ENCODE measurements around the gene TRIM7. TPM values are rescaled to one million over a fixed set of nuclear protein-coding genes. Genes with fewer than 3 reads are reported as not detected.

TRIM7 gene
- total and polyA plus RNA-seq, 2 experiments from 2014 or later: 0.53 to 0.56 TPM

DNA sequence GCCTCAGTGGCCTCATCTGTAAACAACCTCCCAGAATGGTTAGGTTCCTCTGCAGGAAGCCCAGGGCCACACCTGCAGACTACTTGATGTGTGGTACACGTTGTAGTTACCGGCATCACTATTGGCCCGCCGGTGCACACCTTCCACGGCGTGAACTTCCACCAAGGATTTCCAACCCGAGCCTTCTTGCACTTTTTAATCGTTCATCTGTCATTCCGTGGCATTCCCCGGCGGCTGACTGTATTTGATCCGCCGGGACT, 12.7 kb upstream of the TRIM7 start (continued):
- TF ChIP-seq EZH2phosphoT487 (IDR thresholded peaks at IDR 0.05; ENCODE audit: unreplicated experiment) (no peak), POLR2AphosphoS5 (IDR thresholded peaks at IDR 0.05; ENCODE audit: low read depth) (no peak), ZNF114 (CRISPR knock-in tag; IDR thresholded peaks at IDR 0.05) (no peak)
- TF ChIP-seq, protein P1, sequence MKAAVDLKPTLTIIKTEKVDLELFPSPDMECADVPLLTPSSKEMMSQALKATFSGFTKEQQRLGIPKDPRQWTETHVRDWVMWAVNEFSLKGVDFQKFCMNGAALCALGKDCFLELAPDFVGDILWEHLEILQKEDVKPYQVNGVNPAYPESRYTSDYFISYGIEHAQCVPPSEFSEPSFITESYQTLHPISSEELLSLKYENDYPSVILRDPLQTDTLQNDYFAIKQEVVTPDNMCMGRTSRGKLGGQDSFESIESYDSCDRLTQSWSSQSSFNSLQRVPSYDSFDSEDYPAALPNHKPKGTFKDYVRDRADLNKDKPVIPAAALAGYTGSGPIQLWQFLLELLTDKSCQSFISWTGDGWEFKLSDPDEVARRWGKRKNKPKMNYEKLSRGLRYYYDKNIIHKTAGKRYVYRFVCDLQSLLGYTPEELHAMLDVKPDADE (IDR thresholded peaks at IDR 0.05): no peak

DNA sequence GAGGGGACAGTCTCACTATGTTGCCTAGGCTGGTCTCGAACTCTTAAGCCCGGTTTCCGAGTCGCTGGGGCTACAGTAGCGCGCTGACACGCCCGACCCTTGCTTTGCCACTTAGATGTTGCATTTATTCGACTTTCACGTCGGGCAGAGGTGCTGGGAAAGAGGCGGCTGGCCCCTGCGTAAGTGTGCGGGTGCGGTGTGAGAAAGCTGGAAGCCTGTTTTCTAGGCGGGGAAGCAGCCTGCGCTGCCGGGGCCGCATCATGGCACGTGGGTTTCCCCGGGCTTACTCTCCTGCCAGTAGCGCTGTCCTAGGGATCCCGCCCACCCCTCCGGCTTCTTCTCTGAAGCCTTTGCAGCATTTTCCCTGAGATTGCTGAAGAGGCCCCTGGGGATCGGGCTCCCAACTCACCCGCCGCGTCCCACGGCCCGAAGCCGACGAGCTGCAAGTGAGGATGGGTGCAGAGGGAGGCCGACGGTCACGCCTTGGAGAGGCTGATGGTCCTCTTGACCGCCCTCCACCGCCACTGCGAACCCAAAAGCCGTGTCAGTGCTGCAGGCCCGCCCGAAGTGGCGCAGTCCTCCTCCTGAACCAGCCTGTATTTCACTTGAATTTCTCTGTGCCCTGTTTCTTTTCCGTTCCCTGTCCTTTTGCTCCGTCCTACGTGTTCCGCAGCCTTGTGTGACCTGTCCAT, 12.3 kb upstream of the TRIM7 start:
- peak overlapping the region; percentile 83 for H3K4me3 Mint-ChIP-seq
- Histone ChIP-seq H3K36me3 (ENCODE audit: insufficient read depth) (no peaks in the 10 kb centered on the region), H3K27me3 (ENCODE audit: insufficient read depth) (peaks cover 12% of the 10 kb centered on the region), H3K4me2 (peak overlapping the region; percentile 84), H3K9me2 (ENCODE audit: insufficient read depth) (no peaks in the 10 kb centered on the region), H3K79me2 (replicated peaks; ENCODE audit: insufficient read depth) (no peaks in the 10 kb centered on the region), H3K27ac (ENCODE audit: low read depth) (no peak overlapping the region), H3K4me3 (peak overlapping the region; percentile 63), H3F3A (replicated peaks; ENCODE audit: low read depth) (peaks cover 17% of the 10 kb centered on the region), H3K4me1 (ENCODE audit: insufficient read depth) (peaks cover 3% of the 10 kb centered on the region; the same call in 1 of the 2 replicates), H4K20me1 (replicated peaks; ENCODE audit: insufficient read depth) (no peaks in the 10 kb centered on the region; the same call in 1 of the 2 replicates), H2AFZ (peak overlapping the region; percentile 97)
- H3K27me3 Mint-ChIP-seq (ENCODE audit: insufficient read depth, low read depth, poor library complexity): peaks cover 51% of the 10 kb centered on the region
- no peak for TF ChIP-seq STAT1 (IDR thresholded peaks at IDR 0.05; ENCODE audit: unreplicated experiment)
- no peak for TF ChIP-seq CREB1 (CRISPR knock-in tag; IDR thresholded peaks at IDR 0.05; ENCODE audit: low read depth)
- TF ChIP-seq ZNF331 (CRISPR knock-in tag; IDR thresholded peaks at IDR 0.05; ENCODE audit: low read depth): no peak
- TF ChIP-seq ZNF114 (CRISPR knock-in tag; IDR thresholded peaks at IDR 0.05): no peak
- TF ChIP-seq, protein P2, sequence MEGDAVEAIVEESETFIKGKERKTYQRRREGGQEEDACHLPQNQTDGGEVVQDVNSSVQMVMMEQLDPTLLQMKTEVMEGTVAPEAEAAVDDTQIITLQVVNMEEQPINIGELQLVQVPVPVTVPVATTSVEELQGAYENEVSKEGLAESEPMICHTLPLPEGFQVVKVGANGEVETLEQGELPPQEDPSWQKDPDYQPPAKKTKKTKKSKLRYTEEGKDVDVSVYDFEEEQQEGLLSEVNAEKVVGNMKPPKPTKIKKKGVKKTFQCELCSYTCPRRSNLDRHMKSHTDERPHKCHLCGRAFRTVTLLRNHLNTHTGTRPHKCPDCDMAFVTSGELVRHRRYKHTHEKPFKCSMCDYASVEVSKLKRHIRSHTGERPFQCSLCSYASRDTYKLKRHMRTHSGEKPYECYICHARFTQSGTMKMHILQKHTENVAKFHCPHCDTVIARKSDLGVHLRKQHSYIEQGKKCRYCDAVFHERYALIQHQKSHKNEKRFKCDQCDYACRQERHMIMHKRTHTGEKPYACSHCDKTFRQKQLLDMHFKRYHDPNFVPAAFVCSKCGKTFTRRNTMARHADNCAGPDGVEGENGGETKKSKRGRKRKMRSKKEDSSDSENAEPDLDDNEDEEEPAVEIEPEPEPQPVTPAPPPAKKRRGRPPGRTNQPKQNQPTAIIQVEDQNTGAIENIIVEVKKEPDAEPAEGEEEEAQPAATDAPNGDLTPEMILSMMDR (conservative IDR thresholded peaks at IDR 0.05; ENCODE audit: low read depth in 2 of 2): no peak
- TF ChIP-seq, protein P3, sequence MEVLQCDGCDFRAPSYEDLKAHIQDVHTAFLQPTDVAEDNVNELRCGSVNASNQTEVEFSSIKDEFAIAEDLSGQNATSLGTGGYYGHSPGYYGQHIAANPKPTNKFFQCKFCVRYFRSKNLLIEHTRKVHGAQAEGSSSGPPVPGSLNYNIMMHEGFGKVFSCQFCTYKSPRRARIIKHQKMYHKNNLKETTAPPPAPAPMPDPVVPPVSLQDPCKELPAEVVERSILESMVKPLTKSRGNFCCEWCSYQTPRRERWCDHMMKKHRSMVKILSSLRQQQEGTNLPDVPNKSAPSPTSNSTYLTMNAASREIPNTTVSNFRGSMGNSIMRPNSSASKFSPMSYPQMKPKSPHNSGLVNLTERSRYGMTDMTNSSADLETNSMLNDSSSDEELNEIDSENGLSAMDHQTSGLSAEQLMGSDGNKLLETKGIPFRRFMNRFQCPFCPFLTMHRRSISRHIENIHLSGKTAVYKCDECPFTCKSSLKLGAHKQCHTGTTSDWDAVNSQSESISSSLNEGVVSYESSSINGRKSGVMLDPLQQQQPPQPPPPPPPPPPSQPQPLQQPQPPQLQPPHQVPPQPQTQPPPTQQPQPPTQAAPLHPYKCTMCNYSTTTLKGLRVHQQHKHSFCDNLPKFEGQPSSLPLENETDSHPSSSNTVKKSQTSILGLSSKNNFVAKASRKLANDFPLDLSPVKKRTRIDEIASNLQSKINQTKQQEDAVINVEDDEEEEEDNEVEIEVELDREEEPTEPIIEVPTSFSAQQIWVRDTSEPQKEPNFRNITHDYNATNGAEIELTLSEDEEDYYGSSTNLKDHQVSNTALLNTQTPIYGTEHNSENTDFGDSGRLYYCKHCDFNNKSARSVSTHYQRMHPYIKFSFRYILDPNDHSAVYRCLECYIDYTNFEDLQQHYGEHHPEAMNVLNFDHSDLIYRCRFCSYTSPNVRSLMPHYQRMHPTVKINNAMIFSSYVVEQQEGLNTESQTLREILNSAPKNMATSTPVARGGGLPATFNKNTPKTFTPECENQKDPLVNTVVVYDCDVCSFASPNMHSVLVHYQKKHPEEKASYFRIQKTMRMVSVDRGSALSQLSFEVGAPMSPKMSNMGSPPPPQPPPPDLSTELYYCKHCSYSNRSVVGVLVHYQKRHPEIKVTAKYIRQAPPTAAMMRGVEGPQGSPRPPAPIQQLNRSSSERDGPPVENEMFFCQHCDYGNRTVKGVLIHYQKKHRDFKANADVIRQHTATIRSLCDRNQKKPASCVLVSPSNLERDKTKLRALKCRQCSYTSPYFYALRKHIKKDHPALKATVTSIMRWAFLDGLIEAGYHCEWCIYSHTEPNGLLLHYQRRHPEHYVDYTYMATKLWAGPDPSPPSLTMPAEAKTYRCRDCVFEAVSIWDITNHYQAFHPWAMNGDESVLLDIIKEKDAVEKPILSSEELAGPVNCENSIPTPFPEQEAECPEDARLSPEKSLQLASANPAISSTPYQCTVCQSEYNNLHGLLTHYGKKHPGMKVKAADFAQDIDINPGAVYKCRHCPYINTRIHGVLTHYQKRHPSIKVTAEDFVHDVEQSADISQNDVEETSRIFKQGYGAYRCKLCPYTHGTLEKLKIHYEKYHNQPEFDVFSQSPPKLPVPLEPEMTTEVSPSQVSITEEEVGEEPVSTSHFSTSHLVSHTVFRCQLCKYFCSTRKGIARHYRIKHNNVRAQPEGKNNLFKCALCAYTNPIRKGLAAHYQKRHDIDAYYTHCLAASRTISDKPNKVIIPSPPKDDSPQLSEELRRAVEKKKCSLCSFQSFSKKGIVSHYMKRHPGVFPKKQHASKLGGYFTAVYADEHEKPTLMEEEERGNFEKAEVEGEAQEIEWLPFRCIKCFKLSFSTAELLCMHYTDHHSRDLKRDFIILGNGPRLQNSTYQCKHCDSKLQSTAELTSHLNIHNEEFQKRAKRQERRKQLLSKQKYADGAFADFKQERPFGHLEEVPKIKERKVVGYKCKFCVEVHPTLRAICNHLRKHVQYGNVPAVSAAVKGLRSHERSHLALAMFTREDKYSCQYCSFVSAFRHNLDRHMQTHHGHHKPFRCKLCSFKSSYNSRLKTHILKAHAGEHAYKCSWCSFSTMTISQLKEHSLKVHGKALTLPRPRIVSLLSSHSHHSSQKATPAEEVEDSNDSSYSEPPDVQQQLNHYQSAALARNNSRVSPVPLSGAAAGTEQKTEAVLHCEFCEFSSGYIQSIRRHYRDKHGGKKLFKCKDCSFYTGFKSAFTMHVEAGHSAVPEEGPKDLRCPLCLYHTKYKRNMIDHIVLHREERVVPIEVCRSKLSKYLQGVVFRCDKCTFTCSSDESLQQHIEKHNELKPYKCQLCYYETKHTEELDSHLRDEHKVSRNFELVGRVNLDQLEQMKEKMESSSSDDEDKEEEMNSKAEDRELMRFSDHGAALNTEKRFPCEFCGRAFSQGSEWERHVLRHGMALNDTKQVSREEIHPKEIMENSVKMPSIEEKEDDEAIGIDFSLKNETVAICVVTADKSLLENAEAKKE (CRISPR knock-in tag; IDR thresholded peaks at IDR 0.05): no peak
- no peak for TF ChIP-seq POLR2AphosphoS5 (IDR thresholded peaks at IDR 0.05; ENCODE audit: low read depth)
- peaks cover 11% of the 10 kb centered on the region for H3K9me3 Mint-ChIP-seq
- ATAC-seq (peak; percentile 16), DNase-seq (ENCODE audit: low spot score) (peak; percentile 77)
- no peak overlapping the region for H3K27ac Mint-ChIP-seq
- peaks cover 16% of the 10 kb centered on the region for H3K4me1 Mint-ChIP-seq
- peaks cover 9% of the 10 kb centered on the region; the same call in 1 of the 3 replicates for H3K36me3 Mint-ChIP-seq (ENCODE audit: low read depth)
